GM19372 (cell line): ENCODE results near the gene MYO1D.
"Not testable (repeated sequence)": the region's sequence is repeated elsewhere in the genome, so short reads cannot be mapped to it uniquely, and the experiment has no call there.

ENCODE experiments used
- ATAC-seq: cut with Tn5 transposase; IDR thresholded peaks from one replicate; pipeline ENCODE4 v1.9.1; 2021; ENCODE audit warnings: mild to moderate bottlenecking, low read depth, moderate library complexity; ENCODE audit not compliant: unreplicated experiment

Gene MYO1D

GRCh38 chr17:32558997-32559650 is 317.8 kb downstream of the MYO1D start:
- peak; percentile 87 for ATAC-seq

- ATAC-seq, result no peak
Measured at GRCh38 chr17:32558326-32558955, 318.5 kb downstream of the MYO1D start.

GRCh38 chr17:32555611-32556310 is 321.2 kb downstream of the MYO1D start:
- ATAC-seq, result no peak

DNA sequence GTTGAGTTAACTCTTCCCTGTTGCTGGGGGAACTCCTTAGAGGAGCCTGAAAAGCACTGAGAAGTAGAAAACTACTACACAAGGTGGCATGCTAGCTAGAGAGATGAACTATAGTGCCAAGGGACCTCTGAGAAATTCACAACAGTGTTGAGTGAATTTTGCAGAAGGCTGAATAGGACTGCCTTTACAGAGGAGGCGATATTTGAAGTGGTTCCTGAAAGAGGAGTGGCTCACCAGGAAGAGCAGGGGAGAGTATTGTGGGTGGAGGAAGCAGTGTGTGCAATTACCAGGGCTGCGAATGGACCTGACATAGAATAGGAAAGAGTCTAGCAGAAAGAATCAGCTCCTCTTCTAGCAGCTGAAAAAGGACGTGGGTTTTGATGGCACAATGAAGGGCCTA is 323.8 kb downstream of the MYO1D start:
- no peak for ATAC-seq

DNA sequence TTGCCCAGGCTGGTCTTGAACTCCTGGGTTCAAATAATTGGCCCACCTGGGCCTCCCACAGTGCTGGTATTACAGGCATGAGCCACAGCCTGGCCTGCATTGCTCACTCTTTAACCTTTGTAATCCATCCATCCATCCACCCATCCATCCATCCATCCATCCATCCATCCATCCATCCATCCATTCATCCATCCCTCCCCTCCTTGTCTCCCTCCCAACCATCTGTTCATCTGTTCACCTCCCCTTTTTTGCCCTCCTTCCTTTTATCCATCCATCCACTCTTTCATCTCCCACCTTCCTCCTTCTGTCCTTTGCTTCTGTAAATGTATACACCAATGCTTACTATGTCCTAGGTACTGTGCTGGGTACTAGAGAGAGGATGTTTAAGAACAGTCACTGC is 324.6 kb downstream of the MYO1D start:
- ATAC-seq, result no peak

- ATAC-seq, result no peak
Measured at GRCh38 chr17:32551186-32551955, 325.6 kb downstream of the MYO1D start.

DNA sequence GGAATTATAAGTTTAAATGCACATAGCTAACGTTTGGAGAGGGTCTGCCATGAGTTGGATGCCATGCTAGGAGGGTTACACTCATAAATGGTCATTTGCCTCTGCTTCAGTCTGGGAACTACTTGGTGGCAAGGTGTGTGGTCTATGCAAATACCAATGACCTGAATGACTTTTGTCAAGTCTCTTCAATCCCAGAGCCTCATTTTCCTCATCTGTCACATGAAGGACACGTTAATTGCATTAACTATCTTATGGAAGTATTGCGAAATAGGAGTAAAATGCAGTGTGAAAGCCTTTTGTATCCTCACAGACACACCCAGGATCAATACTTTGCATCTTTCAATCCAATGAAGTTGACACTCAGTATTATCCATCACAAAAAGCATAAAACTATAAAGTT is 327.4 kb downstream of the MYO1D start:
- no peak for ATAC-seq

DNA sequence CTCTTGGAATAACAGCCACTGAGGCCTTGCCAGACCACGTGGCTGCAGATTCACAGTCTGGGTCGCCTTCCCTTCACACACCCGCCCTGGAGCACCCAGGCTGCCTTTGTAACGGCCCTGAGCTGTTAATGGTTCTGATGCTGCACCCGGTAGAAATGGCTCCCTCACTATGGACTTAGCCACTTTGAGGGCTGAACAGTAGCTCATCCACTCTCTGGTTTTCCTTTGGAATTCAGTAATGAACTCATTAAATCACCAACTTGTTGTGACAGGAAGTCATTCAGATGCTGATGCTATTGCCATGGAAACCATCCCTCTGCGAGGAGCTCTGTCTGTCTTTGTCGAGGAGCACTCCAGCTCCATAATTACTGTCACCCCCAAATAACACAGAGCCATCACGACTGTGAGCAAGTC is 330.9 kb downstream of the MYO1D start:
- ATAC-seq, result no peak

GRCh38 chr17:32542186-32542585 is 334.7 kb downstream of the MYO1D start:
- ATAC-seq, result no peak

DNA sequence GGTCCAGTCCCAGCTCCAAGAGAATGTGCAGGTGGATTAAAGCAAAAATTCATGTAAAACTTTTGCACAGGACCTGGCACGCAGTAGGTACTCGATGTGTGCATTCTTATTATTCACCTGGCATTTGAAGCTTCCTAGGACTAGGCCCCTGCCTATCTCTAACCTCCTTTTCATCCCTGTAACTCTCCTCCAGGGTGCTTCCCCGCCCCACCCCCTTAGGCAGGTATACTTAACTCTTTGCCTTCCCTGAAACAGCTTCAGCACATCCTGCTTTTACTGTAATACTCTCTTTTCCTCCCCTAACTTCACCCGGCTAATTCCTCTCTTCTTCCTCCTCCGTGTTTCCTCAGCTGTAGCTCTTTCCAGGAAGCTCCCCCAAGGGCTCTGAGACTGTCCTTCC is 335.3 kb downstream of the MYO1D start:
- no peak for ATAC-seq

GRCh38 chr17:32536736-32537643 is 339.9 kb downstream of the MYO1D start:
- ATAC-seq, result no peak

GRCh38 chr17:32533296-32533695 is 343.6 kb downstream of the MYO1D start:
- ATAC-seq, result no peak

DNA sequence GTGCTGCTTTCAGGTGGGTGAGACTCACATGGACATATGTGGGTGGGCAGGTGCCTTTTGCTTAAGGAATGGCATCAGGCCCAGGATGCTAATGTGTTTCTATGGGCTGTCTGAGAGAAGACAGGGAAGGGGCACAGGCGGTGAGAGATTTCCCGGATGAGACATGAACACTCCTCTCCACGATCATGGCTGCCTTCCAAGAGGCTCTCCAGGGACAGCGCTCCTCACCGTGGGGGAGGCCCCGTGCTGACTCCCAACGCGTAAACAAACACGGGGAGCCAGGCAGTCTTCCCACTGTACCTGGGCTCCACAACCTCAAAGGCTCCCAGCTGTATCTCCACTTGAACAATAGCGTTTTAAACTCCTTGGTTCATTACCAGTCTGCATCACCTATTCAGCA is 347.3 kb downstream of the MYO1D start:
- ATAC-seq, result no peak

- no peak for ATAC-seq
Measured at GRCh38 chr17:32528825-32529224, 348.1 kb downstream of the MYO1D start.

GRCh38 chr17:32527146-32527545 is 349.8 kb downstream of the MYO1D start:
- no peak for ATAC-seq

DNA sequence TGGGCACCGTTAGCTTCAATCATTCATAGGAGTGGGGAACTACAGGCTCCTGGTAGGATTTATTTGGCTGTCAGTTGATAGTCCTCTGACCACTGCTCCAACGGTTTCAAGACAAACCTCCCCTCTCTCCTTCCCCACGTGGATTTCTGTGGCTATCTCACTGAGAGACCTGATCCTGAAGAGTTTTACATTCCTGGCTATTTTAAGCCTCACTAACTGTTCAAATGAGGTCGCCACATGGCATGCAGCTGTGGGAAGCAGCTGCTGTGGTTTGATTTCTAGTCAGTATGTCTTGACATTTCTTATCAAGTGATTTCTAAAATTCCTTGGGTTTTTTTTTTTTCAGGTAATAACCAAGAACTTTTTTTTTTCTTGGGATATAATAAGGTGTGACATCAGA is 351.8 kb downstream of the MYO1D start:
- ATAC-seq, result no peak

GRCh38 chr17:32524553-32524880 is 352.4 kb downstream of the MYO1D start:
- ATAC-seq, result not testable (repeated sequence)

GRCh38 chr17:32523827-32524552 is 352.9 kb downstream of the MYO1D start:
- no peak for ATAC-seq

DNA sequence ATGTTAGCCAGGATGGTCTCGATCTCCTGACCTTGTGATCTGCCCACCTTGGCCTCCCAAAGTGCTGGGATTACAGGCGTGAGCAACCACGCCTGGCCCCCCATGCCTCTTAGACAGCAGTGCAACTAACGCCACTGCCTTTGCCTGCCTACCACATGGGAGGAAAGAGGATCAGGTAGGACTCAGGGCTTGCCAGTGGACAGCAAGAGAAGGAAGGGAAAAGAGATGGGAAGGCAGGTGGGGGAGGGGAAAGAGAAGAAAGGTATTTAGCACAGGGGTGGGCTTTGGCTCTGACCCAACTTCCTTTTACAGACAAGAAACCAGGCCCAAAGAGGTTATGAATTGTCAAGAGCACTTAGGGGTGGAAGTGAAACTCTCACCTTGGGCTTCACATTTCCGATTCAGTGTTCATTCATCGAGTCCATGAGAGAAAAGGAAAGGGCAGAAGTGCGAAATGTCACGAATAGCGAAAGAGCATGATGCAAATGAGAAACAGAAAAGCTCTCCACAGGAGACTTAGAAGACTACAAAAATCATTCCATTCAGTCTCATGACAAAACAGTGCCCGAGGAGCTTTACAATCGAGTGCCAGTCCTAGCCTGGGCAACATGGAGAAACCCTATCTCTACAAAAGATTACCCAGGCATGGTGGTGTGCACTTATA is 353.8 kb downstream of the MYO1D start:
- ATAC-seq, result peak; percentile 51
